ENCODE data around the gene METRN. TPM values are rescaled to one million over a fixed set of nuclear protein-coding genes. Genes with fewer than 3 reads are reported as not detected.

The METRN gene
- total RNA-seq, 2 donors from 2014 or later: 52.0 to 78.2 TPM

DNA sequence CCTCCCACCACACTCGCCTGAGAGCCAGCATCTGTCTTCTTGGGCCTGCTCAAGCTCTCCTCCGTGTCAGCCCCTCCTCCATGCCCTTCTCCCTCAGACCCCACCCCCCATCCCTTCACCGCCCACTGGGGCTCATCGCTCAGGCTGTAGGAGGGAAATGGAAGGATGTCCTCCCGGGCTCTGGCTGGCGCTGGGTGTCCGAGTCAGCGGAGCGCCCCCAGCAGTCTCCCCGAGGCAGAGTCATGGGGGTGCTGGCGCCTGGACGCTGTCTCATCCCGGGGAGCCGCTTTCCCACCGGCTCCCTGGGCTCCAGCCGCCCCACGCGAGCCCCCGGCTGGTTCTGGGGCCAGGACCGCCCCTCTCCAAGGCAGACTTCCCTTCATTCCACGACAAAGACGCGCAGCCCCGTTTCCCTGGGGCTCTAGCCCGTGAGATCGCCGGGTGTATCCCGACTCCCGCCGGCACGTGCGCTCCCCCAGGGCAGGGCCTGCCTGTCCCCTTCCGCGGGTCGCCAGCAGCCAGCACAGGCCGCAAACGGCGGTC, 5.6 kb downstream of the METRN start:
- WGBS: 1% methylated on average over 13 of the region's 38 CpGs
- DNase-seq (ENCODE audit: low spot score): no peak
- intact Hi-C loops (cut with DNase I): no loop called here

DNA sequence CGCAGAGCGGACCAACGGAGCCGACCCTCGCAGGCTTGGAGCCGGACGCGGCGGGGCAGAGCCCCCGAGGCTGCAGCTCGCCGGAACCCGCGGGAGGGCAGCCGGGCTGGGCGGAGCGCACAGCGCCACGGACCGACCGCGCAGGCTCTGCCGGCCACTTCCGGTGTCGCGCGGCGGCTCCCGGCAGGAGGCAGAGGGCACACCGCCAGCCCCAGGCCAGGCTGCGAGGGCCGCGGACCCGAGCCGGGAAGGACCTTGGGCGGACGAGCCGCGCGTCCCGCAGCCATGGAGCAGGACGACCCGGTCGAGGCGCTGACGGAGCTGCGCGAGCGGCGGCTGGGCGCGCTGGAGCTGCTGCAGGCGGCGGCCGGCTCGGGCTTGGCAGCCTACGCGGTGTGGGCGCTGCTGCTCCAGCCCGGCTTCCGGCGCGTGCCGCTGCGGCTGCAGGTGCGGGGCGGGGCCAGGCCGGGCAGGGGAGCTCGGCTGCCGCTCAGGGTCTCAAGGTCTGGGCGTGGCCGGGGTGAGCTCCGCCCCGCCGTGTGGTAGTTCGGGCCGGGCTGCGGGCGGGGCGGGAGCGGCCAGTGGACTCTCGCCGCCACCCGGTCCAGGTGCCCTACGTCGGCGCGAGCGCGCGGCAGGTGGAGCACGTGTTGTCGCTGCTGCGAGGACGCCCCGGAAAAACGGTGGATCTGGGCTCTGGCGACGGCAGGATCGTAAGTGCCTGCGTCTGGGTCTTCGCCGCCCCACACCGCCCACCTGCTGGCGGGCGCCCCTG, 6.3 kb downstream of the METRN start, which contains the start of gene ANTKMT:
ANTKMT (plus strand) TSS at position 157 of the 775 bp plus-strand sequence; CDS start at position 286, 129 bp downstream.
- peak; percentile 65 for DNase-seq (ENCODE audit: low spot score)
- no peaks in the 10 kb centered on the region for H3K36me3 ChIP-seq
- peak within 1 kb of the TSS; percentile 61 to 79 for H3K4me3 ChIP-seq
- WGBS: 17% methylated on average over 51 of the region's 106 CpGs
- H3K9me3 ChIP-seq: no peaks in the 10 kb centered on the region
- intact Hi-C loops (cut with DNase I): no loop called here
- H3K4me1 ChIP-seq (replicated peaks): peaks cover 18% of the 10 kb centered on the region
- TF ChIP-seq POLR2A (IDR thresholded peaks at IDR 0.05) (peak; percentile 39), POLR2AphosphoS5 (IDR thresholded peaks at IDR 0.05) (no peak)
- TF ChIP-seq, protein P1, sequence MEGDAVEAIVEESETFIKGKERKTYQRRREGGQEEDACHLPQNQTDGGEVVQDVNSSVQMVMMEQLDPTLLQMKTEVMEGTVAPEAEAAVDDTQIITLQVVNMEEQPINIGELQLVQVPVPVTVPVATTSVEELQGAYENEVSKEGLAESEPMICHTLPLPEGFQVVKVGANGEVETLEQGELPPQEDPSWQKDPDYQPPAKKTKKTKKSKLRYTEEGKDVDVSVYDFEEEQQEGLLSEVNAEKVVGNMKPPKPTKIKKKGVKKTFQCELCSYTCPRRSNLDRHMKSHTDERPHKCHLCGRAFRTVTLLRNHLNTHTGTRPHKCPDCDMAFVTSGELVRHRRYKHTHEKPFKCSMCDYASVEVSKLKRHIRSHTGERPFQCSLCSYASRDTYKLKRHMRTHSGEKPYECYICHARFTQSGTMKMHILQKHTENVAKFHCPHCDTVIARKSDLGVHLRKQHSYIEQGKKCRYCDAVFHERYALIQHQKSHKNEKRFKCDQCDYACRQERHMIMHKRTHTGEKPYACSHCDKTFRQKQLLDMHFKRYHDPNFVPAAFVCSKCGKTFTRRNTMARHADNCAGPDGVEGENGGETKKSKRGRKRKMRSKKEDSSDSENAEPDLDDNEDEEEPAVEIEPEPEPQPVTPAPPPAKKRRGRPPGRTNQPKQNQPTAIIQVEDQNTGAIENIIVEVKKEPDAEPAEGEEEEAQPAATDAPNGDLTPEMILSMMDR (IDR thresholded peaks at IDR 0.05): peak in 2 of 4 experiments; percentile 49 to 56
- peak within 1 kb of the TSS; percentile 51 to 76 for H3K27ac ChIP-seq
- no peaks in the 10 kb centered on the region for H3K27me3 ChIP-seq (replicated peaks; ENCODE audit: insufficient read depth)

More for the DNA sequence above, 5.6 kb downstream of the METRN start:
- no peaks in the 10 kb centered on the region for H3K9me3 ChIP-seq
- no peaks in the 10 kb centered on the region for H3K36me3 ChIP-seq
- no peaks in the 10 kb centered on the region for H3K27me3 ChIP-seq (replicated peaks; ENCODE audit: insufficient read depth)
- peaks cover 24% of the 10 kb centered on the region for H3K4me1 ChIP-seq (replicated peaks)
- TF ChIP-seq POLR2A (IDR thresholded peaks at IDR 0.05): no peak
- no peak for TF ChIP-seq POLR2AphosphoS5 (IDR thresholded peaks at IDR 0.05)
- TF ChIP-seq, protein P1 (IDR thresholded peaks at IDR 0.05): no peak
- H3K4me3 ChIP-seq: peak overlapping the region; percentile 61 to 79
- H3K27ac ChIP-seq: peak overlapping the region; percentile 51 to 76

DNA sequence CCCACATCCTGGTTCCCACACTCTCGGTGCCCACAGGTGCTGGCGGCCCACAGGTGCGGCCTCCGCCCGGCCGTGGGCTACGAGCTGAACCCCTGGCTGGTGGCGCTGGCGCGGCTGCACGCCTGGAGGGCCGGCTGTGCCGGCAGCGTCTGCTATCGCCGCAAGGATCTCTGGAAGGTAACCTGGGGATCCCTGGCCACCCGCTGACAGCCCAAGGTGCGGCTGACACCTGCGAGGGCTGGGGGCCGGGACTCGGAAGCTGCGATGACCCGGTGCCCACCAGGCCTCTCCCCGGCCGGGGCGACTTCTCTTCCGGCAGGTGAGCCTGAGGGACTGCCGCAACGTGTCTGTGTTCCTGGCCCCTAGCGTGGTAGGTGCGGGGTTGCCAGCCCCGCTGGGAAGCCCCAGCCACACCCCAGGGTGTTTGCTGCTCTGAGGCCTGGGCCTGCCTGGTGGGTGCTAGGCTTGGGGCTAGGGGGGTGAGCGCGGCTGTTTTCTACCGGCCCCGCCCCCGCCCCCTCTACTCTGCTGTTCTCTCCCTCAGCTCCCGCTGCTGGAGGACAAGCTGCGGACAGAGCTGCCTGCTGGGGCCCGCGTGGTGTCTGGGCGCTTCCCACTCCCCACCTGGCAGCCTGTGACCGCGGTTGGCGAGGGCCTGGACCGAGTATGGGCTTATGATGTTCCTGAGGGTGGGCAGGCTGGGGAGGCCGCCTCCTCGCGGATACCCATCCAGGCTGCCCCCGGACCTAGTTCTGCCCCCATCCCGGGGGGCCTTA, 7.0 kb downstream of the METRN start:
- Histone ChIP-seq H3K4me3 (peak overlapping the region; percentile 61 to 79), H3K27ac (peak overlapping the region in 1 of 2 donors; percentile 76), H3K27me3 (replicated peaks; ENCODE audit: insufficient read depth) (no peaks in the 10 kb centered on the region), H3K4me1 (replicated peaks) (peaks cover 15% of the 10 kb centered on the region), H3K36me3 (no peaks in the 10 kb centered on the region), H3K9me3 (no peaks in the 10 kb centered on the region)
- intact Hi-C loops (cut with DNase I): no loop called here
- WGBS: 89% methylated on average over 46 of the region's 51 CpGs
- no peak for DNase-seq (ENCODE audit: low spot score)
- TF ChIP-seq POLR2AphosphoS5 (IDR thresholded peaks at IDR 0.05) (no peak), POLR2A (IDR thresholded peaks at IDR 0.05) (no peak)
- TF ChIP-seq, protein P1 (IDR thresholded peaks at IDR 0.05): no peak

DNA sequence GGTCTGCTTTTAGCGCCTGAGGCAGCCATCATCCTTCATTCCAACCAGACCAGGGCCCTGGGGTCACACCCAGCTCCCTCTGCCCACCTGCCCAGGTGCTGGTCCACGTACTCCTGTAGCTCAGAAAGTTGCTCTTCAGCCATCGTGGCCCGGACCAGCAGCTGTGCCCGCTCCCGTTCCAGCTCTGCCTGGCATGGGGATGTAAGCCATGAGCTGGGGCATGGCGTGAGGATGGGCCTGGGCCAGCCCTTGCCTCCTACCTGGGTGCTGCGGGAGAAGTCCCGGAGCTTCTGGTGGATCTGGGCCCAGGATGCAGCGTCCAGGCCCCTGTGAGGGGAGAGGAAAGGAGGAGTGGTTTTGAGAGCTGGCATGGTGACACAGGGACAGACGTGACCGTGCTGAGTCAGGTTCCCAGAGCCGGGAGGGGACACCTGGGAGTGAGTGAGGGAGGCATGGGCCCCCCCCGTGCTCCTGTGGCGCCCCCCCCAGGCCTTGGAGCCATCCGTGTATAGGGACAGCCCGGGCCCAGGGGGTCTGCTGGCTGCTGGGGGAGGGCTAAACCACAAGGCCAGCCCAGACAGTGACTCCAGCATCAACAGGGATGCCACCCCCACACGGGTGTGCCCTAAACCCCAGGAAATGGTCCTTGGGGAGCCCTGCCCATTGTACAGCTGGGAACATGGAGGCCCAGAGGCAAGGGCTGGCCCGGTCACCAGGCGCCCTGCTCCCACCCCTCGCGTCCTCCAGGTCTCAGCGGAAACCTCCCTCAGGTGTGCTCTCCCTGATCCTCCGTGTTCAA, 8.1 kb downstream of the METRN start:
- Histone ChIP-seq H3K27ac (no peak overlapping the region), H3K4me1 (replicated peaks) (peaks cover 25% of the 10 kb centered on the region), H3K4me3 (no peak overlapping the region), H3K9me3 (no peaks in the 10 kb centered on the region), H3K27me3 (replicated peaks; ENCODE audit: insufficient read depth) (no peaks in the 10 kb centered on the region), H3K36me3 (no peaks in the 10 kb centered on the region)
- no peak for DNase-seq (ENCODE audit: low spot score)
- TF ChIP-seq POLR2AphosphoS5 (IDR thresholded peaks at IDR 0.05) (no peak), POLR2A (IDR thresholded peaks at IDR 0.05) (no peak)
- TF ChIP-seq, protein P1 (IDR thresholded peaks at IDR 0.05): no peak
- 85% methylated on average over 24 of the region's 24 CpGs for WGBS
- intact Hi-C loops (cut with DNase I): no loop called here

All from prostate gland (tissue), 2 donors.